IPS-NIHi11 (cell line): ENCODE results near the gene GGT6.
A peak's percentile ranks its signal among the peaks of the same experiment; 100 is the strongest.

Experiments used
- DNase-seq: peaks from one replicate; pipeline ENCODE4 v3.0.0; 2012; ENCODE audit warnings: mixed read lengths, low spot score

GGT6 gene

DNA sequence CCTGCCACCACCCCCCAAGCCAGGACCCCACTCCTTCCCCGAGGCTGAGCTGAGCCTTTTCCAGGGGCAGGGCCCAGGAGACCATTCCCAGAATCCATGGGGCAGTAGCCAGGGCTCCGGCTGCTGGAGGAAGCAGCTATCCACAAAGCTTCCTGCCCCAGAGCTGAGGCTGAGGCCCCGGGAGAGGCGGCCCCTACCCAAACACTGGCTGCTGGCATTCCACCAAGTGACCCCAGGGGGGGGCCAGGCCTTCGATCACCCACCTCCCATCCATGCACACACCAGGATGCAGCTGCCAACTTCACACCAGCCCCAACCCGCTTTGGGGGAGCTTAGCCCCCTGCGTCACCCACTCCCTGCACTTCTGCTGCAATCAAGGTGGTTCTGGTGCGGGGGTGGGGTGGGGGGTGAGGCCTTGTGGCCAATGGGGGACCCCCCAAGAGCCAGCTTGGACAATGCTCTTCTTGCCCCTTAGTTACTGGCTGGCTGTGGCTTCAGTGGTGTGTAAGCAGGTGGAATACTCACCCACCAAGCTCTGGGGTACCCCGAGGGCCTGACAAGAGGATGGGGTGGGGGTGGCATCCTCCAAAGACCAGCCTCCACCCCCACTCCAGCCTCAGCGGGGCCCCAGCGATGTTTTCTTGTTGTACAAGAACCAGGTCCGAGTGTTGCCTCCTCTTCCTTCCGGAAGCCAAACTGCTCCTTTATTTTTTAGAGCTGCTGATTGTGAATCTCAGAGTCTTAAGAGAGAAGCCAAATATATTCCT, 22.0 kb downstream of the GGT6 start:
- DNase-seq = no peak

DNA sequence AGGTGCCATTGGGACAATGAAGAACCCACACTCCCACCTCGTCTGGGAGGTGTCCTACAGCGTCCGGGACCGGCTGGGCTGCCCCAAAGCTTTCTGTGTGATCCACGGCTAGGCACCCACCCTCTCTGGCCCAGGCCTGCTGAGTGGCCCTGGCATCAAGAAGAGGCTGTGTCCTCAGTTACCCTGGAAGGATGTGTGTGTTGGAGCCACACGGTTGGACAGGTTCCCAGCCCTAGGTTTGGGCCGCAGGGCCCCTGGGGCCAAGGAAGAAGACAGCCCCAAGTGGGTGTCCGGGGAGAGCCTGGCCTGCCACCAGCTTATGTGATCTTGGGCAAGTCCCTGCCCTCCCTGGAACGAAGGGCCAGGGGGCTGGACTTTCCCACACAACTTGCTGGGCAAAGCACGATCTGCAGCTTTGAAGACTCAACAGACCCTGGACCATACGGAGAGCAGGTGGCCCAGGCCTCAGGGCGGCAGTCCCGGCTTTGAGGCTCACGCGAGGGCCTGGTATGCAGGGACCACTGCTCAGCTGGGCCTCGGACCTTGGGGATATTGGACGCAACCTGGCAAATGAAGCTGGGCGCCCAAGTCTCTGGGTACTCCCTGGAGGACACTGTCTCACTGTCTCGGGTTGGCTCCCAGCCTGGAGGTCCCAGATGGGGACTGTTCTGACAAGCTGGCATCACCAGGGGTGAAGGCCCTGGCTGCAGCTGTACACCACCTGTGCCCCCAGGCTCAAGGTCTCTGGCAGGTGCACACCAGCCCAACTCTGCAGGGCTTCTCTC, 22.7 kb downstream of the GGT6 start:
- DNase-seq = no peak

DNA sequence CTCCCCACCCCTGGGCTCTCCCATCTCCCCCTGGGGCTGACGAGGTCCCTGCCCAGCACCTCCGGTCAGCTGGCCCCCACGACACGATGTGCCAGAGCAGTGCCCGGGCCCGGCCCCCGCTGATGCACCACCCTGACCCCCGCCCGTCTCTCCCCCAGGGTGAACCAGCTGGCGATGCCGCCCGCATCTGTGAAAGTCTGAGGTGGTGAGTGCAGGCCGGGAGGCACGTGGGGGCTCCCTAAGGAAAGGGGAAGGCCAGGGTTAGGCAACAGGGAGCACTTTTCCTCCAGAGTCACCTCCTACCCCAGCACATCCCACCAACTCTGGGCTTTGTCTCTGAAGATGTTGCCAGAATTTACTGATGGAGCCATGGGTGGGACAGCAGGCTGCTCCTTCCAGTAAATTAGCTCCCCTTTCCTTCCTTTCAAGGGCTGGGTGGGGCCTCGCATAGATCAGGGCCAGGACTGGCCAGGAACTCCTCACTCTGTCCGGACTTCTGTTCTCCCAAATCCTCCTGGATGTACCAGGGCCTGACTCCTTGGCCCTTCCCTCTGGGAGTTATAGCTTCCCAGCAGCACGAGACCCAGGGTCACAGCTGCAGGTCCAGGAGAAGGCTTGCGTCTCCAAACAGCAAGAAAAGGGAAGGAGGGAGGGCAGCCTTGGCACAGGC, 23.5 kb downstream of the GGT6 start:
- no peak for DNase-seq

DNA sequence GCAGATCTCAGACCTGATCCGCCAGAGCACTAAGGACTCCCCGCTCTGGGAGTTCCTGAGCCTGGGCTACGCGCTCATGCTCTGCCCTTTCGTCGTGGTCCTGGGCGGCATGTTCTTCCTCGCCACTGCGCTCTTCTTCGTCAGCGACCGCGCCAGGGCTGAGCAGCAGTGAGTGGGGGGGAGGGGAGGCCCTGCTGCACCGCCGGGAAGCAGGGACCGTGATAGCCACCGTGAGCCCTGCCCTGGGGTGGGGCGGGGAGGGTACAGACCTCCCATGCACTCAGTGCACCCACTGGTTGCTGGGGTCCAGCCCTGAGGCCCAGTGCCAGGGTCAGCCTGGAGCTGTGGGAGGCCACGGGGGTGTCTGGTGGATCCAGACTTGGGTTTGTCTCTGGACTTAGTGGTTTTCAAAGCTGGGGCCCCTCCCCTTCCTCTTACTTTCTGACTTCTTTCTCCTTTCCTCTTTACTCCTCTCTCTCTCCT, 24.1 kb downstream of the GGT6 start:
- DNase-seq = peak; percentile 75

DNA sequence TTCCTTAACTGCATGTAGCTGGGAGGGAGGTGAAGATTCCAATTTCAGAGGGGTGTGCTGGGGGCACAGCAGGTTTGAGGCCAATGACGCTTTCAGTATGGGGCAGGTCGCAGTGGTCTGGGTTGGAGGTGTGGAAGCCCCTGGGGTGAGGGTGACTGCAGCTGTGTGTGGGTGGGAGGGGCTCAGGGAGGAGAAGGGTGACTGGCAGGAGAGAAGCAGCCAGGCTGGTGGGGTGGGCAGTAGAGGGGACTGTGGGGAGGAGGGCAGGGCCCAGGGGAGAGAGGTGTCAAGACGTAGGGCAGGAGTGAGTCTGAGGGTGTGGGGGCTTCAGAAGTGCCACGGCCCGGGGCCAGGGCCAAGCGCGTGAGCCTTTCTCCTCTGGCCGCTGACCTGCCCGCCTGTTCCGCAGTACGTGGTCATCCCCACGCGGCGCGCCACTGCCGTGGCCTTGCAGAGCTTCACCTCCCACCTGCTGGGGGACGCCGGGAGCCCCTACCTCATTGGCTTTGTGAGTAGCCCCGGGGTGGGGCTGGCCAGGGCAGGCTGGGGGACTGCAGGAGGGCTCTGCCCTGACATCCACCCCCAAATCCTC, 24.6 kb downstream of the GGT6 start:
- no peak for DNase-seq

DNA sequence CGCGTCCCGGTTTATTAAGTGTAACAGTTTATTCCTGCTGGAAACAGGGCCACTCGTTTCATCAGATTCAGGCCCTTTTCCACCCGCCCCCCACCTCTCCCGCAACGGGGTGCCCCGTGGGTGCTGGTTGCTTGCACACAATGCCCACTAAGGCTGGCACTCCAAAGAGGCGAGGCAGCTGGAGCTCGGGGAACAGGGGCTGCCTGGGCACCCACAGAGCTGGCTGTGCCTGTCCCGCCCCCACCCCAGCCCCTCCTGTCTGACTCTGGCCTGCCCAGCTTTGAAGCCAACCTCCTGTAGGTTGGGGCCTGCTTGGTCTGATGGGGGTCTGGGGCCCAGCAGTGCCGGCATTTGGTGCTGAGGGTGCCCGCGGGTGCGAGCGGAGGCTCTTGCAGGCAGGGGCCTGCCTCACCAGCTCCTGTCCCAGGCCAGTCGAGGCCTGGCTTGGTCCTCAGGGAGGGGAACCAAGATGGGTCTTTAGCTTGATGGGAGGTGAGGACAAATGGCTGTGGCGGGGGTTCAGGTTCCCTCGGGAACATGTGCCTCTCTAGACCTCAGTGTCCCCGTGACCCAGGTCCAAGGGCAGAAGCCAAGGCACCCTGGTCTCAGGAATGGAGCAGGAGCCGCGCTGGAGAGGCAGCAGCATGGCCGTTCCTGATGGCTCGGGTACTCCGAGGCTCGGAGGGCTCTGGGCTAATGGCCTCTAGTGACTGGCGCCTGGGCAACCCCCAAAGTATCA, 25.3 kb downstream of the GGT6 start:
- DNase-seq = no peak

- DNase-seq = no peak
Measured at GRCh38 chr17:4534515-4534914, 25.9 kb downstream of the GGT6 start.

DNA sequence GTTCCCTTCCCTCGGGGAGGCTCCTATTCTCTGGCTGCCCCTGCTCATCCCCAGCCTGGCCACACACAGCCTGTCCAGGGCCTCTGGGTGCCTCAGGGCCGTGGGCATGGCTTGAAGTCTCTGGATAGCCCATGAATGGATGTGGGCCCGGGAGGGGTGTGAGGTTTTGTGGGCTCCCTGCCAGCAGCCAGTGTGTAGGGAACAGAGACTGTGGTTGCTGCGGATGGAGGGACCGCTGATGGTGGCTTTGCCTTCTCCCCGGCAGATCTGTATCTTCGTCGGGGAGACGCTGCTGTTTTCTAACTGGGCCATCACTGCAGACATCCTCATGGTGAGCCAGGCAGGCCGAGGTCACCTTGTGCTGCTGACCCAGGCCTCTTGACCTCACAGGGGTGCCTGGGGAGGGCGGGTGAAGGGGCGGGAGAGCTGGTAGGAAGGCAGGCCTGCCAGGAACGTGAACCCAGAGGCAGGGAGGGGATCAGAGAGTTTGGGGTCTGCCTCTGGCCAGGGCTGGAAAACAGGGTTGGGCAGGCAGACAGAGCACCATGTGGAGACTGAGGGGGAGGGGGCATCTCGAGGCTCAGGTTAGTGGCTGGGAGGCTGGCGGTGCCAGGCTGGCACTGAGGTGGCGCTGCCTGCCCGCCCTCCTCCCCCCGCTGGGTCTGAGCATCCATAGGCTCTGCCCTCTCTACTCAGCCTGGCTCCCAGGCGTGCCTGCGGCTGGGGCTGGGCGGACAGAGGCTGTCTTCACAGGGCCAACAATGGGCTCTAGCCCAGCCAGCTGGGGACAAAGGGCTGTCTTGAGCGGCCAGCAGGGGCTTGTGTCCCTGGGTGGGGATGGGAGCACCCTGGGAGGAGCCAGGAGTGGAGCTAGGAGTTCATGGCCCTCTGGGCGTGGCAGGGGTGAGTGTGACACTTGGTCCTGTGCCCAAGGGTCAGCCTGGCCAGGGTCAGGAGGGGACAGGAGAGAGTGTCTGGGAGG, 26.6 kb downstream of the GGT6 start:
- peak; percentile 58 for DNase-seq

DNA sequence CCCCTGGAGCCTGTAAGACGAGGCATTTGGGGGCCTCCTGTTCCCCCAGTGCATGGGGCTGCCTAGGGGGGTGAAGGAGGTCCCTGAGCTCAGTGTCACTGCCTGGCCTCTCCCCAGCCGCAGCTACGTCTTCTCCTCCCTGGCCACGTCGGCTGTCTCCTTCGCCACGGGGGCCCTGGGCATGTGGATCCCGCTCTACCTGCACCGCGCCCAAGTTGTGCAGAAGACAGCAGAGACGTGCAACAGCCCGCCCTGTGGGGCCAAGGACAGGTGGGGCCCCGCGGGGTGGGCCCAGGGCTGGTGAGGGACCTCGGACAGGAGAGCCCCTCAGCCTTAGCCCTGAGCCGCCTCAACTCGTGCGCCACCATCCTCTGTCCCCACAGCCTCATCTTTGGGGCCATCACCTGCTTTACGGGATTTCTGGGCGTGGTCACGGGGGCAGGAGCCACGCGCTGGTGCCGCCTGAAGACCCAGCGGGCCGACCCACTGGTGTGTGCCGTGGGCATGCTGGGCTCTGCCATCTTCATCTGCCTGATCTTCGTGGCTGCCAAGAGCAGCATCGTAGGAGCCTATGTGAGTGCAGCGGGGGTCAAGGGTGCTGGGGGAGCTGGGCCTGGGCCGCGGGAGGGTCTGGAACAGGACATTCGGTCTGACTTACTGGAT, 27.4 kb downstream of the GGT6 start:
- DNase-seq = no peak

GRCh38 chr17:4531988-4532736, 28.2 kb downstream of the GGT6 start:
- no peak for DNase-seq

GRCh38 chr17:4530799-4531730, 29.3 kb downstream of the GGT6 start:
- no peak for DNase-seq

GRCh38 chr17:4529533-4530152, 30.7 kb downstream of the GGT6 start:
- no peak for DNase-seq

- no peak for DNase-seq
Measured at GRCh38 chr17:4527566-4528125, 32.7 kb downstream of the GGT6 start.

DNA sequence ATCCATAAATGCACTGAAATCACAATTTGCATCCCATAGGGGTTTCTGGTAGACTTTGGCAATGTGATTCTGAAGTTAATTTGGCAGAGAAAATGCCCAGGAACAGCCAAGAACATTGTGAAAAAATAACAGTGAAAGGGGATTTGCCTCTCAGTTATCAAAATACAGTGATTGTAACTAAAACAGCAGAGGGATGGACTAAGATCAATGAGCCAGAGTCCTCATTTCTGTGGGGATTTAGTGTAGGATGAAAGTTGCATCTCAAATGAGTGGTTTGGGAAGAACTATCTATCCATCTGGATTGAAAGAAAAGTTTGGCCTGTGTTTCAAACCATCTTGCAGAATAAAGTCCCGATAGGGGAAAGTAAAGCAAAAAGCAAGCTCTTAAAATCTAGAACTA, 33.2 kb downstream of the GGT6 start:
- DNase-seq = no peak

DNA sequence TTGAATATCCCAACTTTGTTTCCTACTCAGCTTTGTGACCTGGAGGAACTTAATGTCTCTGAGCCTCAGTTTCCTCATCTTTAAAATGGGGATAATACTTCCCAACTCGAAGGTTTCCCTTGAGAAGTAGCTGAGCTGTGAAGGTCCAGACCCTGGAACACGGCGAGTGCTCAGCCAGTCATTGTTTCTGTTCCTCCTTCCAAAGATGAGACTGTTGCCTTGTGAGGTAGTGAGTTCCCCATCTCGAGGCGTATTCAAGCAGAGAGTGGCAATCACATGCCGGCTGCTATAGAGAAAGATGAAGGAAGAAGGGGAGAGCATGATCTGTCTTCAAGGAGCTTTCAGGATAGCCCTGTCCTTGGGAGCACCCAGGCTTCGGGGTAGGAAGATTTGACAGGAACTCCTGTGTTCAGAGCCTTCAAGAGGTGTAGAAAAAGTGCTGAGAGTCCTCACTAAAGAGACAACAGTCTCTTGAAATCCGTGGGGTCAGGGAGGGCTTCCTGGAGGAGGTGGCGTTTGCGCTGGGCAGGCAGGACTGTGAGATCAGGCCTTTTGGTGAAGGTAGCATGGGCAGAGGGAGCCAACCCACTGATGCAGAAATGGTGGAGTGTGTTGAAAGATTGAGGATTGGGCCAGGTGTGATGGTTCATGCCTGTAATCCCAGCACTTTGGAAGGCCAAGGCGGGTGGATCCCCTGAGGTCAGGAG, 34.5 kb downstream of the GGT6 start:
- no peak for DNase-seq

DNA sequence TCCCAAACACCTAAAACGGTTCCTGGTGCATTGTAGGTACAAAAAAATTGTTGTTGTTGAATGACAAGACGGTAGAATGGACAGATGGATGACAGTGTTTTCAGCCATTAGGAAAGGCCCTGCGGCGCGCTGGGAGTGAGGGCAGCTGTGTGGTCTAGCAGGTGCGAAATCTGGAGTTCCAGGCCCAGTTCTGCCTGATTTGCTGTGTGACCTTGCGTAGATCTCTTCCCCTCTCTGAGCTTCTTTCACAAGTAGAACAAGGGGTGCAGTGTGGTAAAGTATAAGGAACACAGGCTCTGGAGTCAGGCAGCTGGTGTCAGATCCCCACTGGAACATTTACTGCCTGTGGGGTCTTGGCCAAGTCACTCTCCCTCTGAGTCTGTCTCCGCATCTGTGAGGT, 36.4 kb downstream of the GGT6 start:
- no peak for DNase-seq

GRCh38 chr17:4522661-4523060, 37.7 kb downstream of the GGT6 start:
- DNase-seq = no peak
